GM13977 (cell line): Measurements from ENCODE around the gene TOMM40L.

ENCODE experiments used
- DNase-seq: peaks from one replicate; pipeline ENCODE4 v3.0.0; 2012; ENCODE audit warnings: low spot score
- CTCF ChIP-seq: IDR thresholded peaks from 2 replicates; pipeline ENCODE4 v1.5.1; 2012; ENCODE audit warnings: mild to moderate bottlenecking, control low read depth; ENCODE audit not compliant: insufficient read depth; ENCODE audit errors: extremely low read depth, missing control alignments
- in situ Hi-C: fragments of 300-500 bp; cut with MboI; formaldehyde crosslinking; loops from one replicate; pipeline ENCODE4 v1.12.0; 2022; ENCODE audit warnings: low sequenced_read_pairs, low pct_unique_long_range_greater_than_20kb, mixed read lengths, inconsistent platforms; ENCODE audit not compliant: unreplicated experiment

Gene TOMM40L

DNA sequence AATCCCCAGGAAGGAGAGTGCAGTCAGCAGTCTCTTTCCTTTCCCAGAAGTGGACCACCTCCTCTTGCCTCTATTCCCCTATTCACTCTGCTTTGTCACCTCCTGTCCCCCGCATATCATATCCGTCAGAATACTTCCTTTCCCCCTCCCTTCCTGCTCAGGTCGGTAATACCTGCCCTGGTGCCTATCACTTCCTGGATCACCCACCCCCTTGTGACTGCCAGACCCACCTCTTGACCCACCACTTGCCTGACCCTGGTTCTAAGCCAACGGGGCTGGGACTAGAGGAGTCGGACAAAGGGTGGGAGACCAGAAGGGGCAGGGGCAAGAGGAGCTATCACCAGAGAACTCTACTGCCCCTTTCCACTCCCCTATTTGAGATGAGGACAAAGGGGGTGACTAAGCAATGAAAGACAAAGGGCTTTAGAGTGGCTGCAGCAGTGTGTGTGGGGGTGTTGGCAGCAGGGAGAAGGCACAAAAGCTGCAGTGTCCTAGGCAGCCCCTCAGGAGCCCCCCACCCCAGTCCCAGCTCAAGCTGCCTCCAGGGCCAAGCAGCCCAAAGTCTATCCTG, 25.4 kb upstream of the TOMM40L start:
- DNase-seq = no peak
- no peak for TF ChIP-seq CTCF
- in situ Hi-C loops = no loop called here

DNA sequence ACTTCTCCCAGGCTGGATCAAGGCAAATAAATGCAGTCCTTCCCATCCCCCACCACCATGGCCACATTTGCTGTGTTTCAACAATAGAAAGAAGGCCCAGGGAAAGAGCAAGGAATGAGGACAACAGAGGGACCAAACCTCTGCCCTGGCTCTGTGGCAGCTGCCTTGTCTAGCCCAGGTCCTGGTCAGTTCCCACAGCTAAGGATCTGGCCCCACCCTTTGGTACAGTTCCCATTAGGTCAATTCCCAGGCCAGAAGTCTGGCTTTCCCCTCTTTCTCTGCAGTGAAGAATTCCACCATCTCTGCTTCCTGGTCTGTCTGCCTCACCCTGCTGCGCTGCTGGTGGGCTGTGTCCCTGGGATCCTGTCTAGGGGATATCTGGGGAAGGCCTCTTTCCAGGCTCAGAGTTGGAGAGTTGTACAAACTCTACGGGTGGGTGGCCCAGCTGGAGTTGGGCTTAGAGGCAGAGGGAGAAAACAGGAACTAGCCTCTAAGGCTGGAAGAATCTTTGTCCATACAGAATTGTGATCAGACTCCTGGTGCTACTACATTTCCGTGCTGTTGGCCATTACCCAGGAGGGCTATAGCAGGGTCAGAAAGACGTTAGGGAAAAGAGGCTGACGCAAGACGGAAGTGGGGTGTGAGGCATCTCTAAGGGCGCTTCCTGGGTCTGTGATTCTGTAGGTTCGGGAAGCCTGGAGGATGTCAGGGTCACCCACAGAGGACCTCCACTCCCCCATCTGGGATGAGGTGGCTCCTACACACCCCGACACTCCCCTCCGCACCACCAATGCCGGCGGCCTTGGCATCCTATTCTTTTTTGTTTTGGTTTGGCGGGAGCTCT, 24.6 kb upstream of the TOMM40L start:
- DNase-seq = no peak
- no peak for TF ChIP-seq CTCF
- in situ Hi-C loops = no loop called here

- in situ Hi-C loops = no loop called here
- DNase-seq = peak; percentile 95
- peak; percentile 31 for TF ChIP-seq CTCF
Observed at GRCh38 chr1:161201836-161202712, 23.8 kb upstream of the TOMM40L start, which contains the start of gene NDUFS2. Gene NDUFS2 (plus strand): TSS chr1:161202367. CDS start chr1:161202386, 19 bp downstream.

DNA sequence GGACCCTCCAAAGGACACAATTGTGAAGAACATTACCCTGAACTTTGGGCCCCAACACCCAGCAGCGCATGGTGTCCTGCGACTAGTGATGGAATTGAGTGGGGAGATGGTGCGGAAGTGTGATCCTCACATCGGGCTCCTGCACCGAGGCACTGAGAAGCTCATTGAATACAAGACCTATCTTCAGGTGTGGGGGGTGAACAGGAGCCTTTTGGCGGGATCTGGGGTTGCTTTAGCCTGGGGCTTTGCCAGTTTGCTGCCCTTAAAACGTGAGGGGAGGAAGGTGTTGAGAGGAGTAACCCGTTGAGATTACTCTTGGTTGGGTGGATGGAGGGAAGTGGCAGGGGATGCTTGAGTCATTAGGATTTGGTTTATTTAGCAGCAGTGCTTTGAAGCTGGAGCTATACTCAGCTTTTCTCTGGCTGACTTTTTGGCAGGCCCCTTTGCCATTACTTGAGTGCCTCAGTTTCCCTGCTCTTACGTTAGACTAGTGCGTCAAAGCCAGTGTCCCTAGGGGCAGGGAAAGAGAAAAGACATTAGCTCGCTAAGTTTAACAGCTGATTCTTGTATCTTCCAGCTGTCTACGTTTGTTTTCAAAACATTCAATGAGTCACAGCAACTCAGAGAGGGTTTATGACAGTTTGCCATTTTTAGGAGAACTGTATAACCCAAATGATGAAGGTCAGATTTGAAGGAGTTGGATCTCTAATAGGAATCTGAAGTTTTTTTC, 19.3 kb upstream of the TOMM40L start:
- no peak for DNase-seq
- TF ChIP-seq CTCF = no peak
- in situ Hi-C loops = no loop called here

- DNase-seq = no peak
- TF ChIP-seq CTCF = no peak
- in situ Hi-C loops = no loop called here
Observed at GRCh38 chr1:161207173-161207572, 18.7 kb upstream of the TOMM40L start.
